ENCODE data around the gene GHR.

GRCh38 chr5:42557689-42558088 lies 134.4 kb downstream of the GHR start:
- TF ChIP-seq, protein P1, sequence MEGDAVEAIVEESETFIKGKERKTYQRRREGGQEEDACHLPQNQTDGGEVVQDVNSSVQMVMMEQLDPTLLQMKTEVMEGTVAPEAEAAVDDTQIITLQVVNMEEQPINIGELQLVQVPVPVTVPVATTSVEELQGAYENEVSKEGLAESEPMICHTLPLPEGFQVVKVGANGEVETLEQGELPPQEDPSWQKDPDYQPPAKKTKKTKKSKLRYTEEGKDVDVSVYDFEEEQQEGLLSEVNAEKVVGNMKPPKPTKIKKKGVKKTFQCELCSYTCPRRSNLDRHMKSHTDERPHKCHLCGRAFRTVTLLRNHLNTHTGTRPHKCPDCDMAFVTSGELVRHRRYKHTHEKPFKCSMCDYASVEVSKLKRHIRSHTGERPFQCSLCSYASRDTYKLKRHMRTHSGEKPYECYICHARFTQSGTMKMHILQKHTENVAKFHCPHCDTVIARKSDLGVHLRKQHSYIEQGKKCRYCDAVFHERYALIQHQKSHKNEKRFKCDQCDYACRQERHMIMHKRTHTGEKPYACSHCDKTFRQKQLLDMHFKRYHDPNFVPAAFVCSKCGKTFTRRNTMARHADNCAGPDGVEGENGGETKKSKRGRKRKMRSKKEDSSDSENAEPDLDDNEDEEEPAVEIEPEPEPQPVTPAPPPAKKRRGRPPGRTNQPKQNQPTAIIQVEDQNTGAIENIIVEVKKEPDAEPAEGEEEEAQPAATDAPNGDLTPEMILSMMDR (IDR thresholded peaks at IDR 0.05) = no peak
- TF ChIP-seq POLR2AphosphoS5 (IDR thresholded peaks at IDR 0.05) = no peak
- TF ChIP-seq POLR2A (IDR thresholded peaks at IDR 0.05) = no peak

Data from stomach (tissue), 4 donors.